Limb (tissue), 2 donors: ENCODE data around the gene CFAP97D2.
"Not testable (repeated sequence)": the region's sequence is repeated elsewhere in the genome, so short reads cannot be mapped to it uniquely, and the experiment has no call there.

Experiments used
- DNase-seq, 2 donors: peaks; one replicate each; pipeline ENCODE4 v3.0.0-alpha.2; 2016; ENCODE audit errors: extremely low spot score in 2 of 2

Gene CFAP97D2

GRCh38 chr13:114158869-114159666 lies 20.0 kb upstream of the CFAP97D2 start:
- not testable (repeated sequence) for DNase-seq

- DNase-seq, result no peak
Observed at GRCh38 chr13:114161028-114161556, 18.0 kb upstream of the CFAP97D2 start.

GRCh38 chr13:114161644-114162532 lies 17.2 kb upstream of the CFAP97D2 start:
- DNase-seq, result no peak

- no peak for DNase-seq
Observed at GRCh38 chr13:114162533-114162922, 16.5 kb upstream of the CFAP97D2 start.

- DNase-seq, result no peak
Observed at GRCh38 chr13:114164053-114164452, 15.0 kb upstream of the CFAP97D2 start.

- DNase-seq, result no peak
Observed at GRCh38 chr13:114164681-114165429, 14.2 kb upstream of the CFAP97D2 start.

GRCh38 chr13:114166381-114167131 lies 12.5 kb upstream of the CFAP97D2 start:
- DNase-seq, result no peak

GRCh38 chr13:114167426-114167825 lies 11.6 kb upstream of the CFAP97D2 start:
- no peak for DNase-seq

GRCh38 chr13:114167885-114168284 lies 11.2 kb upstream of the CFAP97D2 start:
- DNase-seq, result no peak

- DNase-seq, result no peak
Observed at GRCh38 chr13:114173272-114173671, 5.8 kb upstream of the CFAP97D2 start.

GRCh38 chr13:114173745-114174144 lies 5.3 kb upstream of the CFAP97D2 start:
- DNase-seq, result no peak

- no peak for DNase-seq
Observed at GRCh38 chr13:114174529-114174961, 4.5 kb upstream of the CFAP97D2 start.

- DNase-seq, result not testable (repeated sequence)
Observed at GRCh38 chr13:114176359-114176902, 2.6 kb upstream of the CFAP97D2 start.

GRCh38 chr13:114177245-114178010 lies 1.6 kb upstream of the CFAP97D2 start:
- DNase-seq, result no peak

- no peak for DNase-seq
Observed at GRCh38 chr13:114185182-114185971, 6.3 kb downstream of the CFAP97D2 start.

GRCh38 chr13:114194853-114195252 lies 15.8 kb downstream of the CFAP97D2 start:
- no peak for DNase-seq

GRCh38 chr13:114196629-114197028 lies 17.6 kb downstream of the CFAP97D2 start:
- DNase-seq, result no peak

- no peak for DNase-seq
Observed at GRCh38 chr13:114198556-114198955, 19.5 kb downstream of the CFAP97D2 start.

GRCh38 chr13:114199526-114199925 lies 20.5 kb downstream of the CFAP97D2 start:
- DNase-seq, result not testable (repeated sequence)
